Stimulated activated CD4-positive, alpha-beta T cell treated with anti-CD3 and anti-CD28 coated beads, Interleukin-15, amount 100 ng/mL, for 48 hours (primary cell): Measurements from ENCODE around the gene PTPN23.
"Not testable (repeated sequence)": the region's sequence is repeated elsewhere in the genome, so short reads cannot be mapped to it uniquely, and the experiment has no call there.

ENCODE experiments used
- DNase-seq, 2 donors: peaks; one replicate each; pipeline ENCODE4 v3.0.0-alpha.2; 2020; ENCODE audit warnings: low read depth in 2 of 2

Gene PTPN23

GRCh38 chr3:47452453-47453215 lies 71.8 kb downstream of the PTPN23 start:
- no peak for DNase-seq

GRCh38 chr3:47455806-47456452 lies 75.1 kb downstream of the PTPN23 start:
- no peak for DNase-seq

GRCh38 chr3:47456984-47457383 lies 76.2 kb downstream of the PTPN23 start:
- DNase-seq = no peak

- DNase-seq = not testable (repeated sequence)
These were observed 78.8 kb downstream of the PTPN23 start for GRCh38 chr3:47459534-47460085.
